A673 (cell line): ENCODE results near the gene USP34. TPM values are rescaled to one million over a fixed set of nuclear protein-coding genes. Genes with fewer than 3 reads are reported as not detected.

Source experiments
- BruUV-seq: library from RNA; stranded (reverse); fragments of 400-500 nt; replicated peaks from 2 replicates; lab custom pipeline; 2021; lab: Mats Ljungman, UMichigan
- CTCF ChIA-PET: fragments of 300-600 bp; sonication (Branson Sonifier 250); formaldehyde crosslinking; loops from one replicate; lab custom pipeline; 2022; ENCODE audit warnings: antibody characterized with exemption; lab: Charles Lee
- POLR2A ChIA-PET: fragments of 300-600 bp; sonication (Branson Sonifier 250); formaldehyde crosslinking; loops from one replicate; lab custom pipeline; 2022; ENCODE audit warnings: antibody characterized with exemption; ENCODE audit not compliant: low non-redundant PET; lab: Charles Lee
- DNase-seq: peaks from one replicate; pipeline ENCODE4 v3.0.0-alpha.2; 2015; ENCODE audit warnings: low spot score
- H3K27ac ChIP-seq: fragments of 200-600 bp; sonication (generic); 2 replicates; pipeline ENCODE4 v1.5.1; 2016; ENCODE audit warnings: mixed run types, low read depth, mild to moderate bottlenecking, mixed read lengths, antibody characterized with exemption, low read length; ENCODE audit not compliant: poor library complexity, severe bottlenecking
- H3K27me3 ChIP-seq: fragments of 200-600 bp; sonication (generic); replicated peaks from 2 replicates; pipeline ENCODE4 v1.6.1; 2017; ENCODE audit warnings: mixed run types, low read depth, mild to moderate bottlenecking, mixed read lengths, antibody characterized with exemption, low read length; ENCODE audit not compliant: insufficient read depth, poor library complexity
- H3K36me3 ChIP-seq: fragments of 200-600 bp; sonication (generic); 2 replicates; pipeline ENCODE4 v1.6.1; 2016; ENCODE audit warnings: mixed run types, mild to moderate bottlenecking, mixed read lengths, antibody characterized with exemption, low read length; ENCODE audit not compliant: insufficient read depth, poor library complexity, severe bottlenecking
- H3K4me1 ChIP-seq: fragments of 200-600 bp; sonication (generic); 2 replicates; pipeline ENCODE4 v1.6.1; 2017; ENCODE audit warnings: mixed run types, mild to moderate bottlenecking, mixed read lengths, antibody characterized with exemption, low read length; ENCODE audit not compliant: insufficient read depth, poor library complexity, severe bottlenecking
- H3K4me3 ChIP-seq: fragments of 200-600 bp; sonication (generic); 2 replicates; pipeline ENCODE4 v1.5.1; 2016; ENCODE audit warnings: low read depth, mixed run types, mild to moderate bottlenecking, mixed read lengths, low read length; ENCODE audit not compliant: poor library complexity, severe bottlenecking
- H3K9me3 ChIP-seq: fragments of 200-600 bp; sonication (generic); 2 replicates; pipeline ENCODE4 v1.6.1; 2016; ENCODE audit warnings: mixed run types, low read depth, mild to moderate bottlenecking, mixed read lengths, antibody characterized with exemption, low read length; ENCODE audit not compliant: poor library complexity, severe bottlenecking
- CTCF ChIP-seq: fragments of 300-800, 200-600 bp; sonication (generic); conservative IDR thresholded peaks from 2 replicates; pipeline ENCODE4 v1.5.1; 2017; ENCODE audit warnings: low read depth, mild to moderate bottlenecking, antibody characterized with exemption, low read length, moderate library complexity, mixed read lengths
- EZH2 ChIP-seq: fragments of 200-600 bp; sonication (generic); IDR thresholded peaks from 2 replicates; pipeline ENCODE4 v1.6.1; 2017; ENCODE audit warnings: borderline replicate concordance, low read depth, mild to moderate bottlenecking, mixed read lengths, antibody characterized with exemption, low read length; ENCODE audit not compliant: poor library complexity, severe bottlenecking
- intact Hi-C: fragments of 100-400 bp; cut with micrococcal nuclease; formaldehyde crosslinking; loops from one replicate; pipeline ENCODE4 v1.10.0; 2022; ENCODE audit not compliant: unreplicated experiment
- total RNA-seq: library from RNA; stranded (reverse); gene quantifications from 2 replicates; pipeline ENCODE4 v1.2.3, GENCODE V29; 2021

The USP34 gene
- total RNA-seq, 1 experiment from 2014 or later, result 98.5 TPM

GRCh38 chr2:61377046-61377445 is 93.8 kb downstream of the USP34 start:
- H3K36me3 ChIP-seq, result peaks cover 28% of the 10 kb centered on the region
- CTCF ChIA-PET, result no interaction called here

GRCh38 chr2:61376211-61376610 is 94.7 kb downstream of the USP34 start:
- no peaks in the 10 kb centered on the region for H3K27me3 ChIP-seq
- H3K27ac ChIP-seq, result no peak overlapping the region
- H3K4me3 ChIP-seq, result no peak overlapping the region
- TF ChIP-seq CTCF (no peak), EZH2 (no peak)
- intact Hi-C loops, result no loop called here
- ChIA-PET CTCF (no interaction called here), POLR2A (no interaction called here)
- peaks cover 28% of the 10 kb centered on the region for H3K36me3 ChIP-seq
- no peaks in the 10 kb centered on the region for H3K4me1 ChIP-seq
- BruUV-seq, result no TSS peak
- H3K9me3 ChIP-seq, result no peaks in the 10 kb centered on the region
- DNase-seq, result no peak

More at GRCh38 chr2:61377046-61377445, 93.8 kb downstream of the USP34 start:
- POLR2A ChIA-PET, result no interaction called here
- BruUV-seq, result no TSS peak
- Histone ChIP-seq H3K4me3 (no peak overlapping the region), H3K4me1 (no peaks in the 10 kb centered on the region), H3K27me3 (no peaks in the 10 kb centered on the region), H3K9me3 (no peaks in the 10 kb centered on the region), H3K27ac (no peak overlapping the region)
- no peak for TF ChIP-seq EZH2
- no peak for DNase-seq
- intact Hi-C loops, result no loop called here

- BruUV-seq, result no TSS peak
- no peak for DNase-seq
- Histone ChIP-seq H3K27ac (no peak overlapping the region), H3K27me3 (no peaks in the 10 kb centered on the region), H3K4me3 (no peak overlapping the region), H3K4me1 (no peaks in the 10 kb centered on the region), H3K9me3 (no peaks in the 10 kb centered on the region), H3K36me3 (peaks cover 16% of the 10 kb centered on the region)
- intact Hi-C loops, result no loop called here
- ChIA-PET CTCF (no interaction called here), POLR2A (no interaction called here)
- no peak for TF ChIP-seq EZH2
- TF ChIP-seq CTCF, result no peak
These were observed 99.9 kb downstream of the USP34 start for GRCh38 chr2:61371027-61371426.
